Measurements from ENCODE around the gene ADIG.
"Not testable (repeated sequence)": the region's sequence is repeated elsewhere in the genome, so short reads cannot be mapped to it uniquely, and the experiment has no call there.

The ADIG gene

GRCh38 chr20:38573413-38573812 is 7.6 kb upstream of the ADIG start:
- DNase-seq (ENCODE audit: low spot score) = no peak

GRCh38 chr20:38579219-38579910 is 1.6 kb upstream of the ADIG start:
- no peak for DNase-seq (ENCODE audit: low spot score)

DNA sequence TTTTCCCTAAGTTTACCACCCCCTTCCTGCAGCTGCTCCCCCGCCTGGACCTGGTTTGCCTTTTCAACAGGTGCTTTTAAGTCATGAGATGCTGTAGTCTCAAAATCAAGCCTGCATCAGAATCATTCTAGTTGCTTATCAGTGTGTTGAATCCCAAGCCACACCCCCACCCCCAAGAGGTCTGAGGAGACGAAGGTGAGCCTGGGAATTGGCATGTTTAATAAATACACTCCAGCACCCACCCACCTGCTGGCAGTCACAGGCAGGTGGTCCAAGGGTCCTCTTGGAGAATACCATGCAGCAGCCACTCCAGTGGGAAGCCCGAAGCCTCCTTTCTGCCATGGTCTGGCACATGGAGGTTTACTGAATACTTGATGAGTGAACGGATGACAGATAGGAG is 1.1 kb upstream of the ADIG start:
- no peak for DNase-seq (ENCODE audit: low spot score)

DNA sequence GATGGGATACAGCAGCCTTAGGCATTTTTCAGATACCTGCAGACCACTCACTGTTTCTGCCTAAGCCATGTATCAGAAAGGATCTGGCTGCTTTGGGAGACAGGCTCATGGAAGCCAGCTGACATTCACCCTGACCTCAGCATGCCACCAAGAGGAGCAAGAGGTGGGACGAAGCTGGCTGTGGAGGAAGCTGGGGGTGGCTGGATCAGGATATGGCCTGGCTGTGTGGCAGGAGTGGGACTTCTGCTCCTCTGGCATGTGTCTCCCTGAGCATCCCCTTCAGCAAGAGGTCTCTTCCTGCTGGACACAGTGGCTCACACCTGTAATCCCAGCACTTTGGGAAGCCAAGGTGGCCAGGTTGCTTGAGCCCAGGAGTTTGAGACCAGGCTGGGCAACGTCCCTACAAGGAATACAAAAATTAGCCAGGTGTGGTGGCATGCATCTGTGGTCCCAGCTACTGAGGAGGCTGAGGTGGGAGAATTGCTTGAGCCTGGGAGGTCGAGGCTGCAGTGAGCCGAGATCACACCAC is 897 bp downstream of the ADIG start:
- no peak for DNase-seq (ENCODE audit: low spot score)

DNA sequence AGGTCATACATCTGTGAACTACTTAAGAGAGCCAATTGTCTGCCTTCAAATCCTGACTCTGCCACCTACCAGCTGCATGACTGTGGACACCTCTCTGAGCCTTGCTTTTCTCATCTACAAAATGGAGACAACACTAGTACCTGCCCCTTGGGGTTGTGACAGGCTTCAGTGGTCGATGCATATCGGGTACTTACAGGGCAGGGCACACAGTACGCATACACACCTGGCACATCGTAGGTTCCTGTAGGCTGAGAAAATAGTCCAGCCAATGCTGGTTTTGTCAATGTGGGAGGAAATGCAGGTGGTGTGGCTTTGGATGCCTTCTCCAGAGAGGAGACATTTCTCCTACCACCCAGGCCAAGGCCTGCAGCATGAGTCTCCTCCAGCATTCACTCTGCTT is 2.3 kb downstream of the ADIG start:
- no peak for DNase-seq (ENCODE audit: low spot score)

GRCh38 chr20:38584099-38584763 is 3.2 kb downstream of the ADIG start:
- no peak for DNase-seq (ENCODE audit: low spot score)

GRCh38 chr20:38585404-38586180 is 4.6 kb downstream of the ADIG start:
- DNase-seq (ENCODE audit: low spot score) = no peak

GRCh38 chr20:38586181-38586525 is 5.2 kb downstream of the ADIG start:
- no peak for DNase-seq (ENCODE audit: low spot score)

- no peak for DNase-seq (ENCODE audit: low spot score)
These were observed 7.3 kb downstream of the ADIG start for GRCh38 chr20:38588303-38588702.

DNA sequence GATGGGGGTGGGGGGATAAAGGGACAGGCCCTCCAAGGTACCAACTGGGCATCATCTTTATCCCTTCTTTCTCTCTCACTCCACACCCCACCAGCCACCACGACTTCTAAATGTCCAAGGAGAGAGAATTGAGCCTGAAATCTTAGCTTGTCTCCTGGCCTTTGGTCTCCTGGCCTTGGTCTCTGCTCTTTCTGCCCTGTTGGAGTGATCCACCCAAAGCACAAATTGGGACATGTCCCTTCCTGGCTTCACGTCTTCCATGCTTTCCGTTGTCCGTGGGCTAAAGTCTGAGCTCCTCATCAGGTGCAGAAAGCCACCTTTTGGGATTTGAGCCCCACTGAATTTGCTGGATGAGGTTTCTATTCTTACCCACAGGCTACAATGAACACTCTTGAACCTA is 8.4 kb downstream of the ADIG start:
- no peak for DNase-seq (ENCODE audit: low spot score)

DNA sequence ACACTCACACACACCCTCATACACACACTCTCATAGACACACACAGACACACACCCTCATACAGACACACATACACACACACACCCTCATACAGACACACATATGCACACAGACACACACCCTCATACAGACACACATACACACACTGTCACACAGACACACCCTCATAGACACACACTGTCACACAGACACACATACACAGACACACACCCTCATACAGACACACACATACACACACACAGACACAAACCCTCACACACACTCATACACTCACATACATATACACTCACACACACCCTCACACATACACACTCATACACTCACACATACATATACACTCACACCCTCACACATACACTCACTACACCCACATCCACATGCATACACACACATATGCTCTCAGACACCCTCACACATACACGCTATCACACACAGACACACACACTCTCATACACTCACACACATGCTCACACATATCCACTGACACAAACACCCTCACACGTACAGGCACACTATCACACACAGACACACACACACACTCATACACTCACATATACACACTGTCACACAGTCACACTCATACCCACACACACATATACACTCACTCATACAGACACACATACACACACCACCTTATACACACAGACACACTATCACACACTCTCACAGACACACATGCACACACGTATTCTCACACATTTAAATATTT is 9.1 kb downstream of the ADIG start:
- no peak for DNase-seq (ENCODE audit: low spot score)

DNA sequence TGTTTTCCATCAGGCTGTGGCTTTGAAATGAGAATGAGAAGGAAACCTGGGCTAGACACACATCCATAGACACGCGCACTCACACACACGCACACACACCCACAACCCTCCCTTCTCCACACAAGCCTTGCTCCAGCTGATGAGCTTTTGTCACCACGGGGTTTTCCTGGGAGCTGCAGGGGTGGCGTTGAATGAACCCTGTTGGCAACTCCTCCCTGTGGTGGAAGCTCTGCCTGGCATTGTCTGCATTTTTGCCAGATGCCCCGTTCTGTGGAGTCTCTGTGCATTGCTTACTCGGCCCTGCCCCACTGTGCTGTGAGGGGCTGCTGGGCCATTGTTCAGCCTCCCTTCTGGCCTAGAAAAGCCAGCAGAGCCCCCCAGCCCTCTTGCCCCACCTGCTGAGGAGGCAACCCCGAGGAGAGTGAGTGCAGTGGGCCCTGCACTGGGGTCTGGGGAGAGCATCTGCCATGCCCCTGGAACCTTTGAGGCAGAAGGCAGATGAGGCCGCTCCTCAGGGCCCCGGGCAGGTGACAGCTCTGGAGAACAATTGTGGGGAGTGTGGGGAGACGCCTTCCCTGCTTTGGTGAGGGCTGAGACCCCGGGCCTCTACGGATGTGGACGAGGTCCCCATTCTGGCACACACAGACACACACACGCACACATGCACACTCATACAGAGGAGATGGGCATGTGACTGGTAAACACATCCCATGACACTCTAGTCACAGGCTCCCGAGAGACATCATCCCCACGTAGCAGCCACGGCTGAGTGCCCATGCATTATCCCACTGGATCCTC is 9.9 kb downstream of the ADIG start:
- peak; percentile 22 for DNase-seq (ENCODE audit: low spot score)

DNA sequence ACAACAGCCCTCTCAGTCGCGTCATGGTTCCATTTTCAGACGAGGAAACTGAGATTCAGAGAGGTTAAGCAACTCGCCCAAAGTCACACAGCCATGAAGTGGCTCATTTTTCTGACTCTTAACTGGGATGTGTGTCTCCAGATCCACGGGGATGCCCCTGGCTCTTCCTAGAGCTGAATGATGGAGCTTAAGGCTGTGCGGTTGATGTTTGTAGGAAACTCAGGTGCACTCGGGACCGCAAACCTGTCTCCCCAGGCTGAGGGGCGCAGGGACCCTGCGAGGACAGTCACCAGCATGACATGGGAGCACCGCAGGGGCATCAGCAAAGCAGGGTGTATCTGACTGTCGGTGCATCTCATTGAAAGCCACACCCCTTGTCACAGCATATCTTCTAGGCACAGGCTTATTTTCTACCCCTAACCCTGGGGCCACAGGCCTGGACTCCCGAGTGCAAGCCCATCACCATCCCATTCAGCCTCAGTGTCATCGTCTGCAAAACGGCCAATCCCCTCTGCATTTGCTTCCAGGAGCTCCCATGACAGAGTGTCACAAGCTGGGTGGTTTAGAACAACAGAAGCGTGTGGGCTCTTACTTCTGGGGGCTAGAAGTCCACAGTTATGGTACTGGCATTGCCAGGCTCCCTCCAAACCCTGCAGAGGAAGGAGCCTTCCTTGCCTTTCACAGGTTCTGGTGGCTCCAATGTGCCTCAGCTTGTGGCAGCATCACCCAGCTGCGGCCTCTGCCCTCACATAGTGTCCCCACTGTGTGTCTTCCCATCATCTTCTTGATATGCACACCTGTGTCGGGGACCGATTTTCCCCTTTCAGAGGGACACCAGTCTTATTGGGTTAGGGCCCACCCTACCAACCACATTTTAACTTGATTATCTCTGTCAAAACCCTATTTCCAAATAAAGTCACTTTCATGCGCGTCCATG is 10.7 kb downstream of the ADIG start:
- no peak for DNase-seq (ENCODE audit: low spot score)

- DNase-seq (ENCODE audit: low spot score) = not testable (repeated sequence)
These were observed 11.4 kb downstream of the ADIG start for GRCh38 chr20:38592411-38592790.

GRCh38 chr20:38594281-38594680 is 13.3 kb downstream of the ADIG start:
- DNase-seq (ENCODE audit: low spot score) = not testable (repeated sequence)

DNA sequence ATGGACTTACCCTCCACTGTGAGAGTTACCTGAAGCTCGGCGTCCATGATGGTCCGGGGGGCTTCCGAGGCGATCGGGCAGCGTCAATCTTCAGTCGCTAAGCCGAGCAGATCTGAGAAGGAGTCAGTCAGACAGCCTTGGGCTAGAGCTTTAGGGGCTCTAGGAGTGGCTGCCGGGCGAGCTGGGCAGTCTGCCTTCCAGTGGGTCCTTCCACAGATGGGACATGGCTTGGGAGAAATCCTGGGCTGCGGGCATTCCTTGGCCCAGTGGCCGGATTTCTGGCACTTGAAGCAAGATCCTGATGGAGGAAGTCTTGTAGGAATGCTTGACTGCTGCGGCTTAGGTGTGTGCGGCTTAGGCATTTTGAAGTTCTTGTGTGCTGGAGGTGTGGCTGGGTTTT is 14.9 kb downstream of the ADIG start:
- DNase-seq (ENCODE audit: low spot score) = not testable (repeated sequence)

GRCh38 chr20:38599410-38599882 is 18.4 kb downstream of the ADIG start:
- DNase-seq (ENCODE audit: low spot score) = no peak

- DNase-seq (ENCODE audit: low spot score) = no peak
These were observed 19.1 kb downstream of the ADIG start for GRCh38 chr20:38600057-38600456.

GRCh38 chr20:38601216-38602184 is 20.5 kb downstream of the ADIG start, which contains the start of gene ARHGAP40:
TSS of gene ARHGAP40 (plus strand) at chr20:38601809.
- peak; percentile 87 for DNase-seq (ENCODE audit: low spot score)
